Upper lobe of right lung (tissue), 1 donor: ENCODE data around the gene WASF3. TPM values are rescaled to one million over a fixed set of nuclear protein-coding genes. Genes with fewer than 3 reads are reported as not detected.

Experiments used
- ATAC-seq: fragments of 200-7000 bp; cut with Tn5 transposase; one replicate; pipeline ENCODE4 v1.9.1; 2020; ENCODE audit warnings: mild to moderate bottlenecking, moderate library complexity
- DNase-seq: peaks from one replicate; pipeline ENCODE4 v3.0.0-alpha.2; 2020
- H3K27ac ChIP-seq: fragments of 200-600 bp; one replicate; pipeline ENCODE4 v1.8.0; 2022
- H3K27me3 ChIP-seq: fragments of 200-600 bp; one replicate; pipeline ENCODE4 v1.8.0; 2022; ENCODE audit warnings: mild to moderate bottlenecking
- H3K36me3 ChIP-seq: fragments of 200-600 bp; one replicate; pipeline ENCODE4 v1.8.0; 2022
- H3K4me1 ChIP-seq: fragments of 200-600 bp; one replicate; pipeline ENCODE4 v1.8.0; 2022
- H3K4me3 ChIP-seq: fragments of 200-600 bp; one replicate; pipeline ENCODE4 v1.8.0; 2022; ENCODE audit warnings: mild to moderate bottlenecking
- H3K9me3 ChIP-seq: fragments of 200-600 bp; one replicate; pipeline ENCODE4 v1.8.0; 2022
- intact Hi-C: fragments of 100-400 bp; cut with DNase I; formaldehyde crosslinking; loops from one replicate; pipeline ENCODE4 v1.11.0; 2022
- total RNA-seq: library from RNA; stranded (reverse); fragmentation: NEBNext Ultra II Directional; extraction: Animal tissue kit (Norgen Biotek cat#: 25700); gene quantifications from one replicate; pipeline ENCODE4 v1.2.1, GENCODE V29; 2021
- TF ChIP-seq, protein P1 (sequence below): fragments of 200-600 bp; IDR thresholded peaks from one replicate; pipeline ENCODE4 v1.8.0; 2022; ENCODE audit warnings: antibody characterized with exemption
- donor health status: DM: no; HTN: yes; CAD: no; lungs with severe emphysema.

WASF3 gene
- total RNA-seq, 1 donor from 2014 or later, result 27.9 TPM

DNA sequence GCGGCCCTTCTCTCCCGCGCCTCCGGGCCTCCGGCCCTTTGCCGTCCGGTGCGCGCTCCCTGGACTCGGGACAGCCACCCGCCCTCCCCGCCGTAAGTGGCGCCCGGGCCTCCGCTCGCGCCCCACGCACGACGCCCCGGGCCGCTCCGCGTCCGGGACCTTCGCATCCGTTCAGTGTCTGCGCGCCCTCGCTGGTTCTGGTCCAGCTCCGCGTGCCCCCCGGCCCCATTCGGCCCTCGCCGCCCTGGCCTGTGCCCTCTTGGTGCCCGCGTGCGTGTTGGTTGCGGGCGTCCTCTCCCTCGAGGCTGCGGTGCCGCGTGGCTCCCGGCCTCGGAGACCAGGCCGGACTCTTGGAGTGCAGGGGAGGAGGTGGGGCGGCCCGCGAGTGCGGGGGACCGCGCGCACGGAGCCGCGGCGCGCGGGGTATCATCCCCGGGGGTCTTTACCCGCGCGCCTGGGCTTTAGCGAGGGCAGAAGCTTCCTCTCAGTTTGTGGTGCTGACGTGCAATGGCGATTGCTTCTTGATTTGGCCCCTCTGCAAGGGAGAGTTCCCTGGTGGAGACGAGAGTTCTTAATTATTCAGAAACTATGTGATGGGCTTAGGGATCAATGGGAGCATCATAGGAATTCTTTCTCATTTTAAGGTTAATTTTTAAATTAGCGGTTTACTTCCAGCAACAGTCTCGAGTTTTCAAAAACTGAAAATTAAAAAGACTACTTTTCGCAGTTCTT is 757 bp downstream of the WASF3 start:
- H3K4me1 ChIP-seq, result peaks cover 3% of the 10 kb centered on the region
- TF ChIP-seq, protein P1, sequence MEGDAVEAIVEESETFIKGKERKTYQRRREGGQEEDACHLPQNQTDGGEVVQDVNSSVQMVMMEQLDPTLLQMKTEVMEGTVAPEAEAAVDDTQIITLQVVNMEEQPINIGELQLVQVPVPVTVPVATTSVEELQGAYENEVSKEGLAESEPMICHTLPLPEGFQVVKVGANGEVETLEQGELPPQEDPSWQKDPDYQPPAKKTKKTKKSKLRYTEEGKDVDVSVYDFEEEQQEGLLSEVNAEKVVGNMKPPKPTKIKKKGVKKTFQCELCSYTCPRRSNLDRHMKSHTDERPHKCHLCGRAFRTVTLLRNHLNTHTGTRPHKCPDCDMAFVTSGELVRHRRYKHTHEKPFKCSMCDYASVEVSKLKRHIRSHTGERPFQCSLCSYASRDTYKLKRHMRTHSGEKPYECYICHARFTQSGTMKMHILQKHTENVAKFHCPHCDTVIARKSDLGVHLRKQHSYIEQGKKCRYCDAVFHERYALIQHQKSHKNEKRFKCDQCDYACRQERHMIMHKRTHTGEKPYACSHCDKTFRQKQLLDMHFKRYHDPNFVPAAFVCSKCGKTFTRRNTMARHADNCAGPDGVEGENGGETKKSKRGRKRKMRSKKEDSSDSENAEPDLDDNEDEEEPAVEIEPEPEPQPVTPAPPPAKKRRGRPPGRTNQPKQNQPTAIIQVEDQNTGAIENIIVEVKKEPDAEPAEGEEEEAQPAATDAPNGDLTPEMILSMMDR, result no peak
- no peaks in the 10 kb centered on the region for H3K27me3 ChIP-seq
- H3K36me3 ChIP-seq, result no peaks in the 10 kb centered on the region
- peak overlapping the region; percentile 67 for H3K4me3 ChIP-seq
- H3K9me3 ChIP-seq, result no peaks in the 10 kb centered on the region
- peak overlapping the region; percentile 51 for H3K27ac ChIP-seq
- DNase-seq (no peak), ATAC-seq (peak; percentile 3)
- intact Hi-C loops, result no loop called here

DNA sequence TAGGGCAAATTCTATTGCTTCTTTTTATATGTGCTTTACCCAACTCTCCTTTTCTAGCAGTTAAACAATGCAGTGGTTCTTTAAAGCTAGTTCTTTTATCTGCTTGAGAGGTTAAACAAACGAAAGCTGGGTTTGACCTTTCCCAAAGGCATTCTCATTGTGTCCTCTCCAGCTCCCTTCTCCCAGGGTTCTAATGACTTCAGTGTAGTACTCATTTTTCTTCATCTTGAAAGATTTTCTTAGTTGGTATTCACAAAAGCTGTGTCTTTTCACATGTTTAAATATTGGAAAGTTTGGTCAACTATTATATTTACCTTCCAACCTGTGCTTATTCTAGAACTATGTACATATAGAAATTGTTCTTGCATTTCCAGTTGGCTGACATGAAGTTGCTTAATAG is 1.5 kb downstream of the WASF3 start:
- intact Hi-C loops, result no loop called here
- TF ChIP-seq, protein P1, result no peak
- Histone ChIP-seq H3K27me3 (no peaks in the 10 kb centered on the region), H3K4me1 (peaks cover 3% of the 10 kb centered on the region), H3K27ac (no peak overlapping the region), H3K36me3 (no peaks in the 10 kb centered on the region), H3K9me3 (no peaks in the 10 kb centered on the region), H3K4me3 (peak overlapping the region; percentile 67)
- DNase-seq (no peak), ATAC-seq (no peak)

DNA sequence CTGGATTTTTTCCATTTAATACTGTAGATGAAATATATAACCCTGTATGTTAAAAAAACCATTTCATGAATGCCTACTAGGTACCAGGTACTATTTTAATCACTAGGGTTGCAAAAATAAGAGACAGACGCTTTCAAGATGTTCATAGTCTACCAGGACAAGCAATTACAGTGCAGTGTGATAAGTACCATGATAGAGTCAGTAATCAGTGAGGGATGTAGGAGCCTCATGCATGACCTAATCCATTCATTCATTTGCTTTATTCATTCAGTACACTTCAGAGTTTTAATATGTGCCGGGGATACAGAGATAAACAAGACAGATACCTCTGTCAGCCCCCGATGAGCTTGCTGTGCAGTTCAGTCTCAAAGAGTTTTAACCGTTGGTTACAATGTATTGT is 3.0 kb downstream of the WASF3 start:
- Histone ChIP-seq H3K4me3 (no peak overlapping the region), H3K9me3 (no peaks in the 10 kb centered on the region), H3K36me3 (no peaks in the 10 kb centered on the region), H3K27ac (no peak overlapping the region), H3K27me3 (no peaks in the 10 kb centered on the region), H3K4me1 (peaks cover 3% of the 10 kb centered on the region)
- DNase-seq, result no peak
- intact Hi-C loops, result no loop called here
- TF ChIP-seq, protein P1, result no peak
- ATAC-seq, result no peak

DNA sequence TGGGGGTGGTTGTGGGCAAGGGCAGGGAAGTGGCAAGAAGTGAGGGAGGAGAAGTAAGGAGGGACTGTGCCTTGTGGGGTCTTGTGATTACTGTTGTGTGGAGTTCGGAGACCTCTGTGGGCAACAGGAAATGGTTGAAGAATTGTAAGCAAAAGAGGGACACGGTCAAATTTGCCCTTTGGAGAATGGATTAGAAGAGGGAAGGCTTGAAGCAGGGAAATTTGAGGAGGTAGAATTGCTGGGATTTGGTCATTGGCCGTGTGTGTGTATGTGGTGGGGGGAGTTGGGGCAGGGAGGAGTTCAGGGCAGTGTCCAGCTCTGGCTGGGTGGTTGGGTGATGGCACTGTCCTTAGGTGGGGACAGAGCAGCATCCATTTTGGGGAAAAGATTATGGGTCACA is 3.6 kb downstream of the WASF3 start:
- TF ChIP-seq, protein P1, result no peak
- ATAC-seq (no peak), DNase-seq (no peak)
- intact Hi-C loops, result no loop called here
- peaks cover 3% of the 10 kb centered on the region for H3K4me1 ChIP-seq
- no peaks in the 10 kb centered on the region for H3K27me3 ChIP-seq
- peak overlapping the region; percentile 18 for H3K27ac ChIP-seq
- H3K4me3 ChIP-seq, result no peak overlapping the region
- no peaks in the 10 kb centered on the region for H3K9me3 ChIP-seq
- H3K36me3 ChIP-seq, result no peaks in the 10 kb centered on the region

DNA sequence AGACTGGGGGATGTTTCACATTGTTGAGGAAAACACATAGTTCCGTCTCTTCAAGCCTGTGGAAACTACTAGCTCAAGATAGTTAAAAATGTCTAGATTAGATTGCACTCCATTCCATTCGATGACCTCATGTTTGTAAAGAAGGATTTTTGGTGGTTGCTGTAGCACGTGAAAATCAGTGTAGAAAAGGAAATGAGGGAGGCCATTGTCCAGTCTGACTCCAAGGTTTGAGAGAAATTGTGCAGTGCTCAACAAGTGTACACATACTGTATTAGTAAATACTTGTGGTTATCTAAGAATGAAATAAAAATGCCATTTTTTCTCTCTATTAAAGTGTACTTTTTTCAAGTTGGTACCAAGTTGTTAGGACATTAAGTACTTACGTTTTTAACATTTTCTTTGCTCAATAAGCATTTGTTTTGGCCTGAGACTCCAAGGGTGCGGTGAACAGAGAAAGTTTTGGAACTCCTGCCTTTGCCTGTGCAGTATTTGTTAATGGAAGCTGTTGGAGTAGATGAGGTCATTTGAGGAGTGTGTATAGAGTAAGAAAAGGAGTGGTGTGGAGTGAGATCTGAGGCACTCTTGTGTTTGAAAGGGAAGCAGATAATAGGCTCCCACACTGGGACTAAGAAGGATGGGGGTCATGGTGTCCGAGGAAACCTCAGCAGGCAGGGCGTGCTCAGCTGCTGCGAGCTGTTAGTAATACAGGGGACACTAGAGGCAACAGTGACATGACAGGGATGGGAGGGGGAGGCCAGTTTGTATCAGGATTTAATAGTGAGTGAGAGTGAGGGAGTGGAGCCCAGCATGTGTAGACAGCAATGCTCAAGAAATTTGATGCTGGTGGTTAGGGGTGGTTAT is 4.4 kb downstream of the WASF3 start:
- Histone ChIP-seq H3K4me1 (peaks cover 3% of the 10 kb centered on the region), H3K27ac (peak overlapping the region; percentile 30), H3K27me3 (no peaks in the 10 kb centered on the region), H3K36me3 (no peaks in the 10 kb centered on the region), H3K4me3 (no peak overlapping the region), H3K9me3 (no peaks in the 10 kb centered on the region)
- ATAC-seq (peak; percentile 66), DNase-seq (no peak)
- intact Hi-C loops, result no loop called here
- TF ChIP-seq, protein P1, result no peak
